LHCN-M2 (cell line): Measurements from ENCODE around the gene CAMSAP2. TPM values are rescaled to one million over a fixed set of nuclear protein-coding genes. Genes with fewer than 3 reads are reported as not detected.
"Not testable (repeated sequence)": the region's sequence is repeated elsewhere in the genome, so short reads cannot be mapped to it uniquely, and the experiment has no call there.

Experiments
- DNase-seq: peaks from one replicate; pipeline ENCODE4 v3.0.0-alpha.2; 2012; ENCODE audit warnings: low read depth
- total RNA-seq: library from RNA; depleted of rRNA; stranded (reverse); fragments of >200 nt; gene quantifications from 2 replicates; pipeline ENCODE4 v1.2.3, GENCODE V29; 2014

The CAMSAP2 gene
- total RNA-seq, 1 experiment from 2014 or later: 35.2 TPM

- no peak for DNase-seq
Measured at GRCh38 chr1:200779326-200779725, 40.6 kb downstream of the CAMSAP2 start.

- peak; percentile 14 for DNase-seq
Measured at GRCh38 chr1:200780545-200781369, 42.1 kb downstream of the CAMSAP2 start.

DNA sequence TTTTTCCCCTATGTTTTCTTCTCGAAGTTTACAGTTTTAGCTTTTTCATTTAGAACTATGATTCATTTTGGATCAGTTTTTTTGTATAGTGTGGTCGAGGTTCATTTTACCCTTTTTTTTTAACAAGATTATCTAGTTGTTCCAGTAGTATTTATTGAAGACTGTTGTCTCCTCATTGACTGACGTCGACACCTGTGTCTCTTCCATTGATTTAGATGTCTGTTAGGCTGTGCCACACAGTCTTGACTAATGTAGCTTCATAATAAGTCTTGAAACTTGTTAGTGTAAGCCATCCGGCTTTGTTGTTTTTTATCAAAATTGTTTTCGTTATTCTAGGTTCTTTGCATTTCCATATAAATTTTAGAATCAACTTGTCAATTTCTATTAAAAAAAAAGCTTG is 45.2 kb downstream of the CAMSAP2 start:
- peak; percentile 63 for DNase-seq

DNA sequence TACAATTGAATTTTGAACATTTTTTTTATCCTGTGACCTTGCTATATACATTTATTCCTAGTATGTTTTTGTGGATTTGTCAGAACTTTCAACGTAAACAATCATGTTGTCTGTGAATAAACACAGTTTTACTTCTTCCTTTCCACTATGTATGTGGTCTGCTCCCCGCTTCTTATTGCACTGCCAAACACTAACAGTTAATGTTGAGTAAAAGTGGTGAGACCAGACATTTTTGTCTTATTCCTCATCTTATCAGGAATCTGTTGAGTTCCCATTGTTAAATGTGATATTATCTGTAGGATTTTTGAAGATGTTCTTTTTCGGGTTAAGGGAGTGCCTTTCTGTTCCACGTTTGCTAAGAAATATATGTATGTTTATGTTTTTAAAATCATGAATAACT is 45.9 kb downstream of the CAMSAP2 start:
- DNase-seq: peak; percentile 27

DNA sequence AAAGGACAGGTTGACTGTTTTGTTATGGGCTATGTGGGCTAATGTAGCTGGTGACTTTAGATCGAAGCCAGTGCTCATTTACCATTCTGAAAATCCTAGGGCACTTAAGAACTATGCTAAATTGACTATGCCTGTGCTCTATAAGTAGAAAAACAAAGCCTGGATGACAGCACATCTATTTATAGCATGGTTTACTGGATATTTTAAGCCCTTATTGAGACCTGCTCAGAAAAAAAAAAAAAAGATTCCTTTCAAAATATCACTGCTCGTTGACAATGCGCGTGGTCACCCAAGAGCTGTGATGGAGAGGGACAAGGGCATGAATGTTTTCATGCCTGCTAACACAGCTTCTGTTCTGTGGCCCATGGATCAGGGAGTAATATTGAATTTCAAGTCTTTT is 48.1 kb downstream of the CAMSAP2 start:
- no peak for DNase-seq

DNA sequence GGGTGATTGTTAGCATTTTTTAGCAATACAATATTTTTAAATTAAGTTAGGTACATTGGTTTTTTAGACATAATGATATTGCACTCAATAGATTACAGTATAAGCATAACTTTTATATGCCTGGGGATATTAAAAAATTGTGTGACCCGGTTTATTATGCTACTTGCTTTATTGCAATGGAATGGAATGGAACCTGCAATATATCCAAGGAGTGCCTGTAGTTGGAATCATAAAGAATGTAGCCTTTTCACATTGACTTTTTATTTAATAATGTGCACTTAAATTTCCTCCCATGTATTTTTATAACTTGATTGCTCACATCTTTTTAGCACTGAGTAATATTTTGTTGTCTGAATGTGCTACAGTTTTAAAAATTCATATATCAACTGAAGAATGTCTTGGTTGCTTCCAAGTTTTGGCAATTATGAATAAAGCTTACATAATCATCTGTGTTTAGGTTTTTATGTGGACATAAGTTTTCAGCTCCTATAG is 49.2 kb downstream of the CAMSAP2 start:
- no peak for DNase-seq

GRCh38 chr1:200791012-200791411 is 52.3 kb downstream of the CAMSAP2 start:
- not testable (repeated sequence) for DNase-seq

DNA sequence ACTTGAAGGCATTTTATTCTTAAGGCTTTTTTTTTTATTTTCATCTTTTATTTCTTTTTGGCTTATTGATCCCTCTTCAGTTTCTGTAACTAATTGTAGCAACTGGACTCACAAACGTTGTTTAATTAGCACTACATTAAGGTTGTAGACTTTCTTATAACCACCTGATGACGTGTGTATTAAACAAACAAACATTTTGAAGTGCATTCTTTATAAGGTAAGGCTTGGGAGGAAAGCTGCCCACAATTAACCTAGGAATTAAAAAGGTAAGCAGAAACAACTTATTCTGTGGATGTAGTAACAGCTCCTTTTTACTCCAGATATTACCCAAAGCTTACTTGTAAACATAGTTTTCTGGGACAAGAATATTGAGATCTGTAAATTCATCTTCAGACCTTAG is 55.0 kb downstream of the CAMSAP2 start:
- DNase-seq: no peak

- peak; percentile 42 for DNase-seq
Measured at GRCh38 chr1:200794506-200795065, 55.9 kb downstream of the CAMSAP2 start.

DNA sequence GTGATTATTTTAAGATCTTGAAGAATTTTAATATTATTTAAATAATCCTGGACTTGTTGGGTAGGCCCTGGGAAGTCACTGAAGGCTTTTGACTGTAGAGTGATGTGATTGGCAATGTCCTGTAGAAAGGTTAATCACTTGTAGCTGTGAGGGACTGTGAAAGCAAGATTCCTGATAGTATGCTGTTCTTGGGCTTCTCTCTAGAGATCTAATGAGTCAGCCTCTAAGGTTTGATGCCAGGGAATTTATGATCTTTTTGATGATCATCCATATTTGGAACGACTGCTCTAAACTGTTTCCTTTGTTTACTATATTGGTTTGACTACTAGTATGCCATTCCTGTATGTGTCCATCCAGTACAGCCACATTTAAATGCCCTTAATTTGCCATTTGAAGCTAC is 56.5 kb downstream of the CAMSAP2 start:
- DNase-seq: peak; percentile 69

- DNase-seq: no peak
Measured at GRCh38 chr1:200802042-200802441, 63.3 kb downstream of the CAMSAP2 start.

DNA sequence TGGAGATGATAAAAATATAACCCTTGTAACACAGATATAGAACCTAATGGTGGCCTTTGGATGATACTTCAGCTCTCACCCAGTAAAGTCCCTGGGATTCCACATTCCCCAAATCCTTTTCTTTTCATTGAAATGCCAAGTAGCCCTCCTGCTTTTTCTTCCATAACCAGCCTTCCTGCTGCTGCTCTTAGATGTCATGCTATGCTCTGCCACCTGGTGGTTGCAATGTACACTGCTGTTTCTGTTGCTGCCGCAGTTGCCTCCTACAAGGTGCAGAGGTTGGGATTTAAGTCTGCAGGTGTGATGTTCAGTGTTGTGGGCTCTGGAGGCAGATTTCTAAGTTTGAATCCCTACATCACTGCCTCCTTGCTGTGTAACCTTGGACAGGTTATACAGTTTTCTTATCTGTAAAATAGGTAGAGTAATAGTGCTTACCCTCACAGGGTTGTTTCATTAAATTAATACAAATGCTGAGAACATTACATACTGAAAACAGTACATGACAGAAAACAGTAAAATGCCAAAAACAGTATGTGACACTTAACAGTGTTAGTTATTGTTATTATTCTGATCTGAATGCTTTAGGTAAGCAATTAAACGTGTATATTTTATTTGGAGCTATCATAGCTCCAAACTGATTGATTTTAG is 64.3 kb downstream of the CAMSAP2 start:
- DNase-seq: peak; percentile 71

- DNase-seq: no peak
Measured at GRCh38 chr1:200805719-200806118, 67.0 kb downstream of the CAMSAP2 start.

DNA sequence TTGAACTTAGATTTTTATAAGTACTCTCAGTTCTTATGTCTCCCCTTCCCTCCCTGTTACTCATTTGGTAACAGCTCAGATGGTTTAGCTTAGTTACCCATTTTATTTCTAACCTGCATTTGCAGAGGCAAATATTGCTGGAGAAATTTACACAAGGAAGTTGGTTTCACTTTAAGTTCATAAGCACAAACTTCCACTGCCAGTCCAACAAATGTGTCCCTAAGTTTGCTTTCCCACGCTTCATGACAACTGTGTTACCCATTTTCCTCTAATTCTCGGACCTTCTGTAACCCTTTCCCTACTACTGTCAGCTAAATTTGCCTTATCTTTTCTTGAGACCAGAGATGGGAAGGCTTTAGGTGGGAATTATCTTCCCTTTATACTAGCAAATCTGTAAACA is 70.2 kb downstream of the CAMSAP2 start:
- no peak for DNase-seq

DNA sequence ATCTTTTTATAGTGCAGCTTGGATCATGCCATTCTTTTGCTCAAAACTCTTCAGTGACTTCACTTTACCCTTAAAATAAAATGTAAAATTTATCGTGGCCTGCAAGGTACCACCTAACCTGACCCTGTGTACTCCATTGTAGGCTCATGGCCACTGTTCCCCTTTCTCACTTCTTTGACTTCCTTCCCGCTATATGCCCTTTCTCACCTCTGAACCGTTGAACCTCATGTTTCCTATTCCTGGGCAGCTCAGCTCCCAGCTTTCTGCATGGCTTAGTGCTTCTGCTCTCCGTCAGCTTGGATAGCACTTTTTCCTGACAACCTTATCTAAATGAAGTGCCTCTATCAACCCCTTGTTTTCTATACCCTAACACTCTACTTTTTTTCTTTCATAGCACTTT is 73.0 kb downstream of the CAMSAP2 start:
- no peak for DNase-seq

- DNase-seq: not testable (repeated sequence)
Measured at GRCh38 chr1:200816624-200817224, 78.0 kb downstream of the CAMSAP2 start.

- no peak for DNase-seq
Measured at GRCh38 chr1:200818248-200818647, 79.6 kb downstream of the CAMSAP2 start.

DNA sequence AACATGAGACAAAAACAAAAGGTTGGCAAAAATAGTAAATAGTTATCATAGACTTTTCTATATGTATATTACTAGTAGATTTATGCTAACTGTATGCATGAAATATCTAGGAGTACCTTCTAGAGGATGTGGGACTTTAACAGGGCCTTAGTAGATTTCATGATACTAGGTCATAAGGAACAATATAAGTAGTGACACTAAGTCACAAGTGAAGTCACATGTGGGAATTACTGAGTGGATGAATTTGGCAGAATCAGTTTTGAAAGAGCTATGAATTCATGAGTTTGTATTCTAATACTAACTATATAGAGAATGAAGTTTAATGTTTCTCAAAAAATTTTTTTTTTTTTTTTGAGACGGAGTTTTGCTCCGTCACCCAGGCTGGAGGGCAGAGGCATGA is 81.0 kb downstream of the CAMSAP2 start:
- DNase-seq: no peak

DNA sequence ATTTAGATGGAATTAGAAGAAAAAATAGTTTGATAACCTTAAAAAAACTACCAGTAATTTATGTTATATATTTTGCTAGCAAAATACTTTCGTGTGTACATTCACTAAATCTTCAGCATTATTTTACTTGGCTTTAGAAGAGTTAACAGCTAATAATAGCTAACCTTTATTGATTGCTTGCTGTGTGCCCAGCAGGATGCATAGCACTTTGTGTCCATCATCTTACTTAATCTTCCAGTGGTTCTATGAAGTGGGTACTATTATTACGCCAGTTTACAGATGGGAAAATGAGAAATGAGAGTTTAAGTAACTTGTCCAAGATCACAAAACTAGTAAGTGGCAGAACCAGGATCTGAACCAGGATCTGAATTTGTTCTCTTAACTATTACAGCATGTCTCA is 92.4 kb downstream of the CAMSAP2 start:
- no peak for DNase-seq

DNA sequence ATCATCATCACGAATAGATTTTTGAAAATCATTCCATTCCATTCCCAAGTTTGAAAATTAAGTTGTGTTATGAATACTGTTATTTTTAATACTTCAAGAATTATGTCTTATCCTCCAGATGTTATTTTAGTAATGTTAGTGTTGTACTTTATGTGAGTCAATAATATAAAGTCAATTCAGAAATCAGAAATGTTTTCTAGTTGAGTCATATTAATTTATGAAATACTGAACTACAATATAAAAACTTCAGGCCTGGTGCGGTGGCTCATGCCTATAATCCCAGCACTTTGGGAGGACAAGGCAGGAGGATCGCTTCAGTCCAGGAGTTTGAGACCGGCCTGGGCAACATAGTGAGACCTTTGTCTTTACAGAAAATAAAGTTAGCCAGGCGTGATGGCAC is 95.7 kb downstream of the CAMSAP2 start:
- peak; percentile 29 for DNase-seq

DNA sequence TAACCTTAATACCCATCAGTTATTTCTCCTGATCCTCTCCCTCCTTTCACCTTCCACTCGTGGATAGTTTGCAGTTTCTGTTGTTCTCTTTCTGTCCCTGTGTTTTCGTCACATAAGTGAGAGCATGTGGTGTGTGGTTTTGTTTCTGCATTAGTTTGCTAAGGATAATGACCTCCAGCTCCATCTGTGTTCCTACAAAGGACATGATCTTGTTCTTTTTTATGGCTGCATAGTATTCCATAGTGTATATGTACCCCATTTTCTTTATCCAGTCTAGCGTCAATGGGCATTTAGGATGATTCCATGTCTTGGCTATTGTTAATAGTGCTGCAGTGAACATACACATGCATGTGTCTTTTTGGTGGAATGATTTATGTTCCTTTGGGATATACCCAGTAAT is 97.5 kb downstream of the CAMSAP2 start:
- no peak for DNase-seq

DNA sequence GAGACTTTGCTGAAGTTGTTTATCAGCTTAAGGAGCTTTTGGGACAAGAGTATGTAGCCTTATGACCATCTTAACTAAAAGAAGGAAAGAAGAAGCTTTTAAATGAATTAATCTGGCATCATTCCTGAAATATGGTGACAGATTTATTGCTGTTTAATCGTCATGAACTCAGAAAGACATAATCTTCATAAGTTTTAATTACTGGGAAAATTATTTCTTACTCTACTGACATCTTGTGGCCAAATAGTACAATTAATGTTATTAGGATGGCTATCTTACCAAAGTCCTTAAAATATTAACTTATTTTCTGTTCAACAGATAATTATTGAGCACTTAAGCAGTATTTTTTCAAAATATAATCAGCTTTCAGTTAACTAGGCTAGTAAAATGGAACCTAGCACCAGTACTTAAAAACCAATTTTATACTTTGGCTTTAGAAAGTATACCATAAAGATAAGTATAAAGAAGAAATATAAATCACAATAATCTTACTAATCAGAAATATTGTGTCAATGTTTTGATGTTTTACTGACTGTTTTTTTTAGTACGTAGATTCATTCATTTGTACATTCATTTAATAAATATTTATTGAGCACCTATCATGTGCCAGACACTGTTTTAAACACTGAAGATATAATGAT is 99.4 kb downstream of the CAMSAP2 start:
- DNase-seq: peak; percentile 47
